ENCODE measurements around the gene CDC34.

Gene CDC34

GRCh38 chr19:522726-523125 is 8.8 kb upstream of the CDC34 start:
- DNase-seq (ENCODE audit: low spot score): no peak

GRCh38 chr19:524062-524674 is 7.4 kb upstream of the CDC34 start:
- DNase-seq (ENCODE audit: low spot score): no peak

GRCh38 chr19:525029-525428 is 6.5 kb upstream of the CDC34 start:
- DNase-seq (ENCODE audit: low spot score): no peak

- DNase-seq (ENCODE audit: low spot score): no peak
These were observed 5.6 kb upstream of the CDC34 start for GRCh38 chr19:525857-526419.

GRCh38 chr19:530134-531008 is 1.2 kb upstream of the CDC34 start:
- DNase-seq (ENCODE audit: low spot score): no peak

- DNase-seq (ENCODE audit: low spot score): peak; percentile 71
These were observed 379 bp upstream of the CDC34 start for GRCh38 chr19:531009-531752.

GRCh38 chr19:532561-533363 is 1.2 kb downstream of the CDC34 start:
- peak; percentile 82 for DNase-seq (ENCODE audit: low spot score)

- no peak for DNase-seq (ENCODE audit: low spot score)
These were observed 2.0 kb downstream of the CDC34 start for GRCh38 chr19:533364-534058.

- no peak for DNase-seq (ENCODE audit: low spot score)
These were observed 2.5 kb downstream of the CDC34 start for GRCh38 chr19:534088-534487.

- DNase-seq (ENCODE audit: low spot score): no peak
These were observed 3.7 kb downstream of the CDC34 start for GRCh38 chr19:535017-535835.

GRCh38 chr19:536031-536880 is 4.7 kb downstream of the CDC34 start:
- DNase-seq (ENCODE audit: low spot score): no peak

GRCh38 chr19:536881-537404 is 5.4 kb downstream of the CDC34 start:
- no peak for DNase-seq (ENCODE audit: low spot score)

- DNase-seq (ENCODE audit: low spot score): no peak
These were observed 7.3 kb downstream of the CDC34 start for GRCh38 chr19:538641-539428.

- DNase-seq (ENCODE audit: low spot score): no peak
These were observed 8.0 kb downstream of the CDC34 start for GRCh38 chr19:539429-540030.

- no peak for DNase-seq (ENCODE audit: low spot score)
These were observed 9.5 kb downstream of the CDC34 start for GRCh38 chr19:540867-541637.

- DNase-seq (ENCODE audit: low spot score): no peak
These were observed 10.1 kb downstream of the CDC34 start for GRCh38 chr19:541699-542098.

All from globus pallidus (tissue), 1 donor.